ENCODE data around the gene MPI.
"Not testable (repeated sequence)": the region's sequence is repeated elsewhere in the genome, so short reads cannot be mapped to it uniquely, and the experiment has no call there.

The MPI gene

DNA sequence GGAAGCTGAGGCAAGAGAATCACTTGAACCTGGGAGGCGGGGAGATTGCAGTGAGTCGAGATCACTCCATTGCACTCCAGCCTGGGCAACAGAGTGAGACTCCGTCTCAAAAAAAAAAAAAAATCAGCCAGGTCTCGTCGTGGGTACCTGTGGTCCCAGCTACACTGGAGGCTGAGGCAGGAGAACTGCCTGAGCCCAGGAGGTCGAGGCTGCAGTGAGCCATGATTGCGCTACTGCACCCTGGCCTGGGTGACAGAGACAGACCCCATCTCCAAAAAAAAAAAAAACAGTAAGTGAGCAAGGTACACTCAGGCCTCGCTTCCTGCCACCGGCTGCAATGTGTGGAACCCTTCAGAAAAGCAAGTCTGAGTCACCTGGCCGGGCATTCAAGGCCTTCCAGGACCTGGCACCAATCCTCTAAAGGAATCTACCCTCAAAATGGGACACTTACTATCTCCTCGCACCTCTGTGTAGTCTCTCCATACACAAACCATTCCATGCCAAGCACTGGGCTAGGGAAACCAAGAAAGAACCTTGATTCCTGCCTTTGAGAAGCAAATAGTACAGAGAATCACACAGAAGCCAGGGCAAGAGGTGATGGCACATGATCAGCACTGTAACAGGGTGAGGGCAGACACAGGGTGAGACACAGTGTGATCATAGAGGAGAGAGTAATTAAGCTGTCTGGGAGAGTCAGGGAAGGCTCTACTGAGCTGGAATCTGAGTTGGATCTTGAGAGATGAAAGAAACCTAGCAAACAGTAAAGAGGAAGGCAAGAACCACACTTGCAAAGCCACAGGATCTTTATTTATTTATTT, 26.4 kb upstream of the MPI start:
- DNase-seq: no peak

DNA sequence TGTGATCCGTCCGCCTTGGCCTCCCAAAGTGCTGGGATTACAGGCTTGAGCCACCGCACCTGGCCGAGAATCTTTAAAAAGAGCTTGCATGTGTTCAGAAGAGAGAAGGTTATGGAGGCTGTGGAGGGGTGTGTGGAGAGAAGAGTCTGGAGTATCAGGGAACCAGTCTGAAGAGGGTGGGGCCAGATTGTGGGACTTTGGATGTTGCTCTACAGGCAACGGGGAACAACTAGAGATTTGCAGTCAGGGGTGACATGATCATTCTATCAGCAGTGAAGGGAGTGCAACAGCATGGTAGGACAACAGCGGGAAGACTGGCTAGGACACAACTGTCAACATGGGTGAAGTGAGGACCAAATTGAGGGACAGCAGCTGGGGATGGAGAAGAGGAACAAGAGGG, 25.5 kb upstream of the MPI start:
- no peak for DNase-seq

GRCh38 chr15:74865316-74865715, 24.5 kb upstream of the MPI start:
- DNase-seq: no peak

GRCh38 chr15:74866090-74866489, 23.8 kb upstream of the MPI start:
- DNase-seq: no peak

DNA sequence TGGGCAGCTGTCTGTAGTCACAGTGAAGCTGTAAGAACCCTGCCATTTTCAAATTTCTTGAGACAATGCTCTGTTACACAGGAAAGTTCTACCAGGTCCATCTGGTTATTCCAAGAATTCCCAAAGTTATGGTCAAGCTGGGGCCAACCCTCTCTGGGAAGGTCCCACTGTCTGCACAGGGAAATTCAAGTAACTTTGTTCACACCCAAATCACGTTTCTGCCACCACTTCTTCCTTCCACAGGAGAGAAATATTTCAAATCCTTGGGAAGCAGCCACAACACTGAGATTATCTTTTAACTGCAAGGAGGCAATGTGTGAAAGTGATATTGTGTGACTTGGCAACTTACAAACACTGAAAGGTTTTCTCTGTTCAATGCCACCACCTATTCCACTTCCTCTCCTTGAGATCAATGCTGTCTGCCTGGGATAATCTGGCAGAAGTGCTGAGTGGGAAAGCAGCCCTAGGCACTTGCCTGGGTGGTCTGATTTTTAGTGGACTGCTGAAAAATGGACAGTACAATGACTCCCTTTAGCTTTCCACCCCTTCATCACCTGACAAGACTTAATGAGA, 22.3 kb upstream of the MPI start:
- no peak for DNase-seq

GRCh38 chr15:74868059-74868458, 21.8 kb upstream of the MPI start:
- no peak for DNase-seq

DNA sequence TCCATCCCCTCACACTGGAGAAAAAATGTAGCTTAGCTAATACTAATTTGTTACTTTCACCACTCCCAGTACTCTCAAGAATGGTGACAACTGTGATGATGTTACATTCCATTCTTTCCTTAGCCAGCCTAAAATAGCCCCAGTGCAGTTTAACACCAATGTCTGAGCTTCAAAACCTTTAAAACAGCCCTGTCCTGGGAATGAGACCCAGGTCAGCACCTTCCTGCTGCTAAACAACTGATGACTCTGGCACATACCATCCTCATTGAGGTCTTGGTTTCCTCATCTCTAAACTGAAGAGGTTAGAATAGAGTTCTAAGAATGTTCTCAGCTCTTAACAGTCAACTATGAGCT, 20.5 kb upstream of the MPI start:
- no peak for DNase-seq

DNA sequence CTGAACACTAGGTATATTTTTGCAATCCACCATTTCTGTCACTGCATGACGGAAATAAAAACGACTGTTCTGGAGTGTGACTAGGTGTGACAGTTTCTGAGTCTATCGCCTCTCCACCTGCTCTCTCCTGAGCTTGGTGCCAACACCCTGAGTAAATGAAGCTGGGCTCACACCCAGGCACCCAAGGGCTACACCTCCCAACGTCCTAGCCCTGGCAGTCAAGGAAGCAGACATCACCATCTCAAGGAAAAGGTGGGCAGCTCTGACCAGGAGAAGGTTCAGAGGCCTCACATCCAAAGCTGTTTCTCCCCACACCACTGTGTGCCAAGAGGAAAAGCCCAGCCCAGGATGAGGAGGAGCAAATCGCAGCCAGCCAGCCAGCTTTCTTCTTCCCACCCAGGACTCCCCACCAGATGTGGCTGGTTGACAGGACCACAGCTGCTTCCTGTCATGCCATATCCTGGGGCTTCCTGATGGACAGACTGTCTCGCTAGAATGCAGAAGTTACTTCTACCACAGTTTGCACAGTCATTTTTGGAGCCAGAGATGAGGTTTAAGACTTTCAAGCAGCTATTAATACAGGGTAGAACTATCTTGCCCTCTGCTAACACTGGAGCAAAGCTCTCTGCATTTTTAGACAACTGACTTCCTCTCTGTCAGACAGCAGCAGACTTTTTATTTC, 20.0 kb upstream of the MPI start:
- DNase-seq: no peak

- no peak for DNase-seq
Observed at GRCh38 chr15:74870436-74871215, 19.2 kb upstream of the MPI start.

DNA sequence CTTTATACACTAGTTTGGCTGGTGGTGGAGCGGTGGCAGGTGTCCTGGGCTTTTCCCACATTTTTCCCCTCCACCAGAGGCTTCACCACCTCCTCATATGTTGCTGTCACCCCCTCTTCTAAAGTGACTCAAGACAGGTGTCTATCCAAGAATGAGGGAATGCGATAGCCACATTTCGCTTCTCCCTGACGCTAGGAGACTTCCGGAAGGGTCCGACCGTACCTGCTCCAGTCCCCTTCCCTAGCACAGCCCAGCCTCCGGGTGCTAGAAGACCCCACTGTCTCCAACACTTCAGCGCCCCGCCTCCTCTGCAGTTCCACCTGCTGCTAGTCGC, 17.2 kb upstream of the MPI start:
- DNase-seq: no peak

GRCh38 chr15:74873036-74873755, 16.6 kb upstream of the MPI start, which contains the start of gene SCAMP2:
TSS of gene SCAMP2 (minus strand) at chr15:74873365. CDS start at chr15:74873255, 110 bp downstream.
- DNase-seq: peak; percentile 85

DNA sequence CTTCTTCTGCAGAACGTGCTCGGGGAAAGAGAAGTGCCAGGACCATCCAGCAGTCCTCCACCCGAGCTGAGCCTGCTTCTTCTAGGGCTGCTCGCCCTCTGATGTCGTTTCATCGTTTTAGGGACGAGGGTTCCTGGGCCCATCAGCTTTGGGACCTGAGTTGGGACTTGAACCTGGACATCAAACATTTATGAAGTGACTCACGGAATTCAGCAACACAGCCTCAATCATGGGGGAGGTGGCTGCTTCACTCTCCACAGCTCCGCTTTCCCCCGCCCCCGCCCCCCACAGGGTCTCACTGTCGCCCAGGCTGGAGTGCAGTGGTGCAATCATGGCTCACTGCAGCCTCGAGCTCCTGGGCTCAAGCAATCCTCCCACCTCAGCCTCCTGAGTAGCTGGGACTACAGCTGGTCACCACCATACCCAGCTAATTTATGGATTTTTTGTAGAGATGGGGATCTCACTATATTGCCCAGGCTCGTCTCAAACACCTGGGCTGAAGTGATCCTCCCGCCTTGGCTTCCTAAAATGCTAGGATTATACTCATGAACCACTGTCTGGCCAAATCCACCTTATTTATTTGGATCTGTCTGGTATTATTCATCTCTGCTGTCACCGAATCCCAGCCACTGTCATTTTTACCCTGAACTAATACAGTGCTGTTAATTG, 16.0 kb upstream of the MPI start:
- no peak for DNase-seq

DNA sequence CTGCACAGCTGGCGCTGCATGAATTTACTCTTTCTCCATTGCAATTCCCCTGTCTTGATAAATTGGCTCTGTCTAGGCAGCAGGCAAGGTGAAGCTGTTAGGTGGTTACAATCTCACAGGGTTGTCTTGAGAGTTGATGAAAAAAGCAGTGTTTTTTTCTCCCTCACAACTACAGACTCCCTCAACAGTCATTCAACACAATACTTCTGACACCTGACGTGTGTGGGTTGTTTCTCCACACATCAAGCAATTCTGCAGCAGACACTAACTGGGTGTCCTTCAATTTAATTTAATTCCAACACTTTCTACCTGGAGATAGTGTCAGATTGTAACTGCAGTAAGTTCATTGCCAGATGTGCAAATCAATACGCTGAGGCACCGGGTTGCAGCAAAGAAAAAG, 11.6 kb upstream of the MPI start:
- no peak for DNase-seq

- DNase-seq: no peak
Observed at GRCh38 chr15:74882528-74882927, 7.3 kb upstream of the MPI start.

DNA sequence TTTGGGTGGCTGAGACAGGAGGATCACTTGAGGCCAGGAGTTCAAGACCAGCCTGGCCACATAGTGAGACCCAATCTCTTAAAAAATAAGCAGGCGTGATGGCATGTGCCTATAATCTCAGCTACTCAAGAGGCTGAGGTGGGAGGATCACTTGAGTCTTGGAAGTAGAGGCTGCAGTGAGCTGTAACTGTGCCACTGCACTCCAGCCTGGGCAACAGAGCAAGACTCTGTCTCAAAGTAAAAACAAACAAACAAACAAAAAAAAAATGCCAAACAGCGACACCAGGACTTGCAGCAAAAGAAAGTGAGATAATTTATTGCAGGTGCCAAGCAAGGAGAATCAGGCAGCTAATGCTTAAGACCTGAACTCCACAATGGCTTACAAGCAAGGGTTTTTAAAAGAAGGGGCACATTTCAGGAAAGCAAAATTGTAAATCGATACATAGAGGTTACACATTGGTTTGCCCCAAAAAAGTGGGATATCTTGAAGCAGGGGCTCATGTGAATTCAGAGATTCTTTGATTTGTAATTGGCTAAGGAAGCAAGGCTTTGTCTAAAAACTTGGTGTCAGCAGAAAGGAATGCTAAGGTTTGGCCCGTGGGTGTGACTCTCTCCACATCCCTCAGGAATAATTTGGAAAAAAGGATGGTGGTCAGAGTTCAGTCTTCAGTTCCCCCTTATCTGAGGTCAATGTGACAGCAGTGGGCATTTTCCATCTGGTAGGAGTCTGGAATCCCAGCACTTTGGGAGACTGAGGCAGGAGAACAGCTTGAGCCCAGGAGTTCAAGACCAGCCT, 5.2 kb upstream of the MPI start:
- DNase-seq: no peak

DNA sequence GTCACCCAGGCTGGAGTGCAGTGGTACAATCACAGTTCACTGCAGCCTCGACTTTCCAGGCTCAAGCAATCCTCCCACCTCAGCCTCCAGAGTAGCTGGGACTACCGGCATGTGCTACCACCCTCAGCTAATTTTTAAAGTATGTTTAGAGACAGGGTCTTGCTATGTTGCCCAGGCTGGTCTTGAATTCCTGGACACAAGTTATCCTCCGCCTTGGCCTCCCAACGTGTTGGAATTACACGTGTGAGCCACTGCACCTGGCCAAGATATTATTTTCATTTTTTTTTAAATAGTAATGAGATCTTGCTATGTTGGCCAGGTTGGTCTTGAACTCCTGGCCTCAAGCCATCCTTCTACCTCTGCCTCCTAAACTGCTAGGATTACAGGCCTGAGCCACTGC, 4.4 kb upstream of the MPI start:
- DNase-seq: no peak

DNA sequence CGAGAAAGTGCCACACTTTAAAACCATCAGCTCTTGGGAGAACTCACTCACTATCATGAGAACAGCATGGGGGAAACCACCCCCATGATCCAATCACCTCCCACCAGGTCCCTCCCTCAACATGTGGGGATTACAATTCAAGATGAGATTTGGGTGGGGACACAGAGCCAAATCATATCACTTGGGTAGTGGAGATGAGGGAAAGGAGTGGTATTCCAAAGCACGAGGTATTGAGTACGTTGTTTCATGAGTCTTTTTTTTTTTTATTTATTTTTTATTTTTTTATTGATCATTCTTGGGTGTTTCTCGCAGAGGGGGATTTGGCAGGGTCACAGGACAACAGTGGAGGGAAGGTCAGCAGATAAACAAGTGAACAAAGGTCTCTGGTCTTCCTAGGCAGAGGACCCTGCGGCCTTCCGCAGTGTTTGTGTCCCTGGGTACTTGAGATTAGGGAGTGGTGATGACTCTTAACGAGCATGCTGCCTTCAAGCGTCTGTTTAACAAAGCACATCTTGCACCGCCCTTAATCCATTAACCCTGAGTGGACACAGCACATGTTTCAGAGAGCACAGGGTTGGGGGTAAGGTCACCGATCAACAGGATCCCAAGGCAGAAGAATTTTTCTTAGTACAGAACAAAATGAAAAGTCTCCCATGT, 2.2 kb upstream of the MPI start:
- not testable (repeated sequence) for DNase-seq

DNA sequence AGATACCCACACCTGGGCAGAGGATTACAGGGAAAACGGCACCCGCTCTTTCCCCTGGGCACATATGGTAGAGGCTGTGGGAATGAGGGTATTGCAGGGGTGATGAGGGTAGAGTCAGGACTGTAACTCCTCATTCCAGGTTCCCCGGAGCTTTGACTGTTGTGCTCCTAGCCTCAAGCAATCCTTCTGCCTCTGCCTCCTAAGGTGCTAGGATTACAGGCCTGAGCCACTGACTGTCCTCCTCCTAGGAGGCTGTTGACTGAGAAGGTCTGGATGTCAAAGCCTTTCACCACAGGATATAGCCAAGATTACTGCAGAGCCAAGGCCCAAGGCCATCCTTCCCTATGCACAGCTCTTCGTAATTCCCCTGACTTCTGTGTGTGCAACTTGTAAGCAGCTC, 1.1 kb upstream of the MPI start:
- no peak for DNase-seq

DNA sequence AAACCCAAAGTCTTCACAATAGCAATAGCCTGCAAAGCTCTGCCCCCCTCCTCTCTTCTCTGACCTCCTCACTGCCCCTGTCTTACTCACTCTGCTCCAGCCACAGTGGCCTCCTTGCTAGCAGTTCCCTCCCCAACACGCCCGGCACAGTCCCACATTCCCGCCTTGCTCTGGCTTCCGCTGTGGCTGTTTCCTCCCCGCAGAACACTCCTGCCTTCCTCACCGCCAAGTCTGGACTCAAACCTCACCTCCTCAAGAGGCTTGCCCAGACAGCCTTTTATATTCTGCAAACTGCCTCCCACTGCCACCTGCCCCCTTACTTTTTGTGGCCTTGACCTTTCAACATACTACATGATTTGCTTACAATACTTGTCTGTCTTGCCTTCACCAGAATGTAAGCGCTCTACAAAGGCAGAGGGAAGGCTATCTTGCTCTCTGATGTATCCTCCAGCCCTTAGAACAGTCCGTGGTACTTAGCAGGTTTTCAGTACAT, 406 bp upstream of the MPI start:
- DNase-seq: no peak

DNA sequence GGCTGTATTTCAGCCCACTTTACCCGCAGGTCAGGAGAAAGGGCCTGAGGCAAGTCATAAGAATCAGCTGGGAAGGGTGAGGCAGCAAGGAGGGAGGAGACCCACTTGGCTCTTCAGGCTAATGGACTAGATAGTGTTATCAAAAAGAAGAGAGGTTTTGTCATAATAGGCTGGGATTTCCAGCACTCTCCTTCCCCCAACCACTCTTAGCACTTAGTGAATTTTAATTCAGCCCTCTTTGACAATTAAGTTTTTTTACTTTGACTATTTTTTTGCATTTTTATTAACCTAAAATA, 771 bp downstream of the MPI start:
- DNase-seq: no peak

- DNase-seq: no peak
Observed at GRCh38 chr15:74891469-74891868, 1.6 kb downstream of the MPI start.

Measured in effector CD8-positive, alpha-beta T cell (primary cell).